GM19351 (cell line): ENCODE data around the gene RYR1.
"Not testable (repeated sequence)": the region's sequence is repeated elsewhere in the genome, so short reads cannot be mapped to it uniquely, and the experiment has no call there.

Experiments used
- ATAC-seq: cut with Tn5 transposase; IDR thresholded peaks from one replicate; pipeline ENCODE4 v1.9.1; 2021; ENCODE audit warnings: mild to moderate bottlenecking, moderate library complexity; ENCODE audit not compliant: unreplicated experiment

Gene RYR1

DNA sequence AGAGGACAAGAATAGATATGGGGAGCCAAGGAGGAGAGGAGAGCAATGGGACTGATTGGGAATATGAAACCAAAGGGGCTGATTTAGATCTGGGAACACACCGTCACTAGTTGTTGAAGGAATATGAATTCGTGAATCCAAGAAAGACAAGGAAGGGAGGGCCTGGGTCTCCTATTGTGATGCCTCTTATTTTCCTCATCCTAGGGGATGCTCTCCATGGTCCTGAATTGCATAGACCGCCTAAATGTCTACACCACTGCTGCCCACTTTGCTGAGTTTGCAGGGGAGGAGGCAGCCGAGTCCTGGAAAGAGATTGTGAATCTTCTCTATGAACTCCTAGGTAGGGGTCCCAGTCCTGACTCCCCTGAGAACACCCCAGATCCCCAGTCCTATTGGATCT, 21.5 kb downstream of the RYR1 start:
- no peak for ATAC-seq

- ATAC-seq: no peak
These were observed 23.7 kb downstream of the RYR1 start for GRCh38 chr19:38457202-38457601.

DNA sequence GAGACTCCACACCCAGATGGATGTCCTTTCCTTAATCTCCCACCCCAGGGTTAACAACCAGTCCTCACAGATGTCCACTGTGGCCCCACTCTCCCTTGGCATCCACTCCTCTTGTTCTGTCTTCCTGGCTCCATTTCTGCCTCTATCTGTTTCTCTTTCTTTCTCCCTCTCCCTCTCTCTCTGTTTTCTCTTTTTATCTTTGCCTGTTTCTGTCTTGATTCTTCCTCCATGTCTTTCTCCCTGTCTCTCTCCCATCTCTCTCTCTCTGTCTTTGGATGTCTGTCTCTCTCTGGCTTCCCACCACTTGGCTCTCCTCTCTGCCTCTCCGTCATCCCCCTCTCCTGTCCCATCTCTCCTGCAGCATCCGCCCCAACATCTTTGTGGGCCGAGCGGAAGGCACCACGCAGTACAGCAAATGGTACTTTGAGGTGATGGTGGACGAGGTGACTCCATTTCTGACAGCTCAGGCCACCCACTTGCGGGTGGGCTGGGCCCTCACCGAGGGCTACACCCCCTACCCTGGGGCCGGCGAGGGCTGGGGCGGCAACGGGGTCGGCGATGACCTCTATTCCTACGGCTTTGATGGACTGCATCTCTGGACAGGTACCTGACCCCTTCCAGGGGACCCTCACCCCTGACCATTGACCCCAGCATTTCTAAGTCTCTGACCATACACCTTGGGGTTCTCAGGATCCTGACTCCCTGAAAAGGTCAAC, 24.4 kb downstream of the RYR1 start:
- ATAC-seq: no peak

GRCh38 chr19:38458991-38459390, 25.5 kb downstream of the RYR1 start:
- ATAC-seq: no peak

- no peak for ATAC-seq
These were observed 29.9 kb downstream of the RYR1 start for GRCh38 chr19:38463365-38463764.

DNA sequence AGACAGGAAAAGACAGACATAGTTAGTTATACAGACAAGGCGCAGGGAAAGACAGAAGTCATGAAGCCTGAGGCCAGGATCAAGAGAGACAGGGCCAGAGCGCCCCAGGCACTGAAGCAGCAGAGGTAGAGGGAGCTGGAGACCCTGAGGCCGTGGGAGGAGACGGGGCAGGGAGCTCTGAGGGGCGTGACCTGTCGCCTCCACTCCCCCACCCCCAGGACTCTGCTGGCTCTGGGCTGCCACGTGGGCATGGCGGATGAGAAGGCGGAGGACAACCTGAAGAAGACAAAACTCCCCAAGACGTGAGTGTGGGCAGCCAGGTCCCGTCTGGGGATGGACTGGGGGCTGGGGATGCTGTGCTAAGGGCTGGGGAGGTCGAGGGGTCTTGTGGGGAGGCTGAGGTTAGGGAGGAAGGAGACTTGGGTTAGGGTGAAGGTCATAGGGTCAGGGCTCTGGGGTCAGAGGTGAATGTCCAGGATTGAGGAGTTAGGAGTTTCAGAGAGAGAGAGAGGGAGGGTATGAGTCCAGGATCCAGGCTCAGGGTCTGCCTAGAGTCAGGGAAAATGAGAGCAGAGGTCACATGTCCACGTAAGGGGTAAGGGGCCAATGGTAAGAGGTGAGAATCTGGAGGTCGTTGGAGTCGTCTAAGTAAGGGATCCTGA, 31.1 kb downstream of the RYR1 start:
- ATAC-seq: no peak

DNA sequence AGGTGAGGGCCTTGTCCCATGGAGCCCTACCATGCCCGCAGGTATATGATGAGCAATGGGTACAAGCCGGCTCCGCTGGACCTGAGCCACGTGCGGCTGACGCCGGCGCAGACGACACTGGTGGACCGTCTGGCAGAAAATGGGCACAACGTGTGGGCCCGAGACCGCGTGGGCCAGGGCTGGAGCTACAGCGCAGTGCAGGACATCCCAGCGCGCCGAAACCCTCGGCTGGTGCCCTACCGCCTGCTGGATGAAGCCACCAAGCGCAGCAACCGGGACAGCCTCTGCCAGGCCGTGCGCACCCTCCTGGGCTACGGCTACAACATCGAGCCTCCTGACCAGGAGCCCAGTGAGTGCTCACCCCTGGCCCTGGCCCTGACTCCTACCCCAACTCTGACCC, 32.6 kb downstream of the RYR1 start:
- no peak for ATAC-seq

DNA sequence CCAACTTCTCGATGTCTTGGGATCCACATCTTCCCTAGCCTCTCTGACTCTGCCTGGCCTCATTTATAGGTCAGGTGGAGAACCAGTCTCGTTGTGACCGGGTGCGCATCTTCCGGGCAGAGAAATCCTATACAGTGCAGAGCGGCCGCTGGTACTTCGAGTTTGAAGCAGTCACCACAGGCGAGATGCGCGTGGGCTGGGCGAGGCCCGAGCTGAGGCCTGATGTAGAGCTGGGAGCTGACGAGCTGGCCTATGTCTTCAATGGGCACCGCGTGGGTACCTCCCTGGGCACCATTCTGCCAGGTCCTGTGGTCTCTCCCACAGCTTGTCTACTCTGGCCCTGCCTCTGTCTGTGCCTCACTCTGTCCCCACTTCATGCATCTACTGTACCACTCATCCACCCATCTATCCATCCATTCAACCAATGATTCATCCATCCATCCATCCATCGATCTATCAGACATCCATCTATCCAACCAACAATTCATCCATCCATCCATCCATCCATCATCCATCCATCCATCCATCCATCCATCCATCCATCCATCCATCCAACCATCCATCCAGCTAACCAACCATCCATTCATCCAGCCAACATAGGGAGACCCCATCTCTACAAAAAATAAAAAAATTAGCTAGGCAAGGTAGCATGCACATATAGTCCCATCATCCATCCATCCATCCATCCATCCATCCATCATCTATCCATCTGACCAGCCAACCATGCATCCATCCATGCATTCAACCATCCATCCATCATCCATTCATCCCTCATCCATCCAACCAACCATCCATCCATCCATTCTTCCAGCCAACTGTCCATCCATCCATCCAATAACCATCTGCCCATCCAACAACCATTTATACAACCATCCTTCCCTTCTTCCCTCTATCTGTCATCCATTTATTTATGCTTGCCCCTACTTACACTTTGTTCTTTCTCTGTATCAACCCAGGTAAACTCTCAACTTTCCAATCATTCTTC, 34.3 kb downstream of the RYR1 start:
- no peak for ATAC-seq

GRCh38 chr19:38469151-38469550, 35.7 kb downstream of the RYR1 start:
- no peak for ATAC-seq

GRCh38 chr19:38470788-38471480, 37.4 kb downstream of the RYR1 start:
- no peak for ATAC-seq

DNA sequence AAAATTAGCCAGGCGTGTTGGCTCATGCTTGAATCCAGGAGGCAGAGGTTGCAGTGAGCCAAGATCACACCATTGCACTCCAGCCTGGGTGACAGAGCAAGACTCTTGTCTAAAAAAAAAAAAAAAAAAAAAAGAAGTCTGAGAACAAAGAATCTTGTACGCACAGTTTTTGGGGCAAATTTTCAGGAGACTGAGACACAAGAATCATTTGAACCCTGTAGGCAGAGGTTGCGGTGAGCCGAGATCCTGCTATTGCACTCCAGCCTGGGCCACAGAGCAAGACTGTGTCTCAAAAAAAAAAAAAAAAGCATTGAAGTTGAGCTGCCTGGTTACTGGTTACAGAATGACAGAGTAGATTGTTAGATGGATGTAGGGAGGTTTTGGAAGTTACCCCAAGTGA, 39.2 kb downstream of the RYR1 start:
- ATAC-seq: not testable (repeated sequence)

- ATAC-seq: no peak
These were observed 39.7 kb downstream of the RYR1 start for GRCh38 chr19:38473201-38473600.

DNA sequence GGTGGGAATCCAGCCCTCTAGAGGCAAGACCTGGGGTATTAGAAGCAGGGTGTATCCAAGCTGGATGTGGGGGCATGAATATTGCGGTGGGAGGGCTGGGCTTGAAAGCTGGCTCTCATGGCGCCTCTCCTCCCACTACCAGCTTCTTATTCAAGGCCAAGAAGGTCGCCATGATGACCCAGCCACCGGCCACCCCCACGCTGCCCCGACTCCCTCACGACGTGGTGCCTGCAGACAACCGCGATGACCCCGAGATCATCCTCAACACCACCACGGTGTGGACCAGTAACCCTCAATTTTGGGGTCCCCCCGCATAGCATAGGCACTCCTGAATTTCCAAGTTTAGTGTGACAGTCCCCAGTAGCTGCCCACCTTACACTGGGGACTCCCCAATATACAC, 41.7 kb downstream of the RYR1 start:
- ATAC-seq: no peak

DNA sequence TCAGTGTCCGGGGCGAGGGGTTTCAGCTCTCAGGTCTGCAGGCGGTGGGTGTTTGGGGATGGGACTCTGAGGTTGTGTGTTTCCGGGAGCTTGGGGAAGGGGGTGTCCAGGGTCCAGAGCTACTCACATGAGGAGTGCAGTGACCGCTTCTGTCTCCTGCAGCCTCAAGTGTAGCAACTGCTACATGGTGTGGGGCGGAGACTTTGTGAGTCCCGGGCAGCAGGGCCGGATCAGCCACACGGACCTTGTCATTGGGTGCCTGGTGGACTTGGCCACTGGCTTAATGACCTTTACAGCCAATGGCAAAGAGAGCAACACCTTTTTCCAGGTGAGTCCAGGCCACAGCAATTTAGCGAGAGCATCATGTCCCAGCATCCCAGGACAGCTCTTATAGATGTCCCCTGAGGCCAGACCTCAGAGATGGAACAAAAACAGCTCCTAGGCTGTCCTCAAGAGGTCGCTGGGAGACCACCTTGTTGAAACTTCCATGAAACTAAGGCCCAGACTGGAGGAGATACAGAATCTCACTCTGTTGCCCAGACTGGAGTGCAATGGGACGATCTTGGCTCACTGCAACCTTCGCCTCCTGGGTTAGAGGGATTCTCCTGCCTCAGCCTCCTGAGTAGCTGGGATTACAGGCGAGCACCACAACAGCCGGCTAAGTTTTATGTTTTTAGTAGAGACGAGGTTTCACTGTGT, 44.9 kb downstream of the RYR1 start:
- no peak for ATAC-seq

GRCh38 chr19:38482496-38482895, 49.0 kb downstream of the RYR1 start:
- ATAC-seq: no peak

GRCh38 chr19:38483016-38483630, 49.6 kb downstream of the RYR1 start:
- ATAC-seq: no peak

DNA sequence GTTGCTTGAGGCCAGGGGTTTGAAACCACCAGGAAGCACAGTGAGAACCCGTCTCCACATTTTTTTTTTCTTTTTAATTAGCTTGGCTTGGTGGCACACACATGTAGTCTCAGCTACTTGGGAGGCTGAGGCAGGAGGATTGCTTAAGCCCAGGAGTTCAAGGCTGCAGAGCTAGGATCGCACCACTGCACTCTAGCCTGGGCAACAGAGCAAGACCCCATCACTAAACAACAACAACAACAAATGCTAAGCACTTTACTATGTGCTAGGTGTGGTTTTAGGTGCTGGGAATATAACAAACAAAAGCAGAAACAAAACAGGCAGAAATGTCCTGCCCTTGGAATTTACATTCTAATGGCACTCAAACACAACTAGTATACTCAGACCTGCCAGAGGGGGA, 51.3 kb downstream of the RYR1 start:
- no peak for ATAC-seq

- no peak for ATAC-seq
These were observed 52.2 kb downstream of the RYR1 start for GRCh38 chr19:38485541-38486285.

GRCh38 chr19:38486731-38487336, 53.3 kb downstream of the RYR1 start:
- ATAC-seq: no peak
